H1 (cell line): ENCODE results near the gene PAQR9. TPM values are rescaled to one million over a fixed set of nuclear protein-coding genes. Genes with fewer than 3 reads are reported as not detected.
"Not testable (repeated sequence)": the region's sequence is repeated elsewhere in the genome, so short reads cannot be mapped to it uniquely, and the experiment has no call there.

Source experiments
- CTCF ChIA-PET: fragments of 300-600 bp; sonication (Branson Sonifier 250); formaldehyde crosslinking; loops from one replicate; lab custom pipeline; 2021; ENCODE audit not compliant: partially characterized antibody; lab: Charles Lee
- POLR2A ChIA-PET: fragments of 300-600 bp; sonication (Branson Sonifier 250); formaldehyde crosslinking; loops from one replicate; lab custom pipeline; 2021; ENCODE audit warnings: inconsistent platforms; ENCODE audit not compliant: partially characterized antibody; lab: Charles Lee
- DNase-seq, 2 experiments: peaks; one replicate each; pipeline versions ENCODE4 v3.0.0 to v3.0.0-alpha.2; 2010 to 2022; ENCODE audit warnings: low spot score in 2 of 2, low read depth in 1 of 2, mixed read lengths in 1 of 2
- FAIRE-seq: peaks from 2 replicates; lab custom pipeline; 2011; peaks lifted over from hg19 to GRCh38; lab: Jason Lieb, UNC
- H2AFZ ChIP-seq: 2 replicates; pipeline ENCODE4 v1.8.1; 2012; ENCODE audit warnings: low read length, inconsistent platforms
- H2AK5ac ChIP-seq: 2 replicates; pipeline ENCODE4 v1.6.1; 2013; ENCODE audit warnings: low read depth, low read length
- H2BK120ac ChIP-seq: replicated peaks from 2 replicates; pipeline ENCODE3; 2013; ENCODE audit warnings: low read depth, low read length, inconsistent platforms
- H2BK12ac ChIP-seq: 2 replicates; pipeline ENCODE4 v1.6.1; 2013; ENCODE audit warnings: low read depth, low read length
- H2BK15ac ChIP-seq: 2 replicates; pipeline ENCODE4 v1.6.1; 2013; ENCODE audit warnings: low read length
- H2BK20ac ChIP-seq: 2 replicates; pipeline ENCODE4 v1.6.1; 2013; ENCODE audit warnings: low read length
- H2BK5ac ChIP-seq: 2 replicates; pipeline ENCODE4 v1.6.1; 2013; ENCODE audit warnings: low read depth, low read length
- H3K14ac ChIP-seq: 2 replicates; pipeline ENCODE4 v1.6.1; 2013; ENCODE audit warnings: inconsistent platforms; ENCODE audit not compliant: insufficient read length
- H3K18ac ChIP-seq: 2 replicates; pipeline ENCODE4 v1.6.1; 2013; ENCODE audit warnings: low read length; ENCODE audit errors: extremely low read depth
- H3K23ac ChIP-seq: 2 replicates; pipeline ENCODE4 v1.6.1; 2013; ENCODE audit warnings: inconsistent platforms; ENCODE audit not compliant: insufficient read length
- H3K23me2 ChIP-seq: 2 replicates; pipeline ENCODE4 v1.6.1; 2013; ENCODE audit warnings: low read depth, low read length
- H3K27ac ChIP-seq: 2 replicates; pipeline ENCODE4 v1.6.1; 2011; ENCODE audit warnings: low read depth, low read length, inconsistent platforms
- H3K27me3 ChIP-seq, 4 experiments: replicated peaks in 1 of 4; 1 replicate in 1 of 4; 2 replicates in 3 of 4; pipeline versions ENCODE4 v1.6.1 to v1.8.1; 2011 to 2013; ENCODE audit warnings: low read length in 3 of 4, mild to moderate bottlenecking in 3 of 4, inconsistent platforms in 2 of 4, mixed read lengths in 2 of 4, moderate library complexity in 1 of 4; ENCODE audit not compliant: control insufficient read depth in 3 of 4, insufficient read depth in 3 of 4; ENCODE audit errors: extremely low read depth in 1 of 4
- H3K36me3 ChIP-seq, 4 experiments: 2 replicates each; pipeline versions ENCODE4 v1.6.1 to v1.8.1; 2011 to 2013; ENCODE audit warnings: mild to moderate bottlenecking in 4 of 4, low read length in 3 of 4, moderate library complexity in 2 of 4, control low read depth in 1 of 4, inconsistent platforms in 1 of 4; ENCODE audit not compliant: insufficient read depth in 4 of 4, control insufficient read depth in 2 of 4
- H3K4ac ChIP-seq: replicated peaks from 2 replicates; pipeline ENCODE3; 2013; ENCODE audit warnings: low read length, low read depth, mixed read lengths, inconsistent platforms; ENCODE audit not compliant: insufficient read length
- H3K4me1 ChIP-seq, 4 experiments: replicated peaks in 1 of 4; 1 replicate in 1 of 4; 2 replicates in 3 of 4; pipeline versions ENCODE4 v1.6.1 to v1.8.1; 2011 to 2013; ENCODE audit warnings: low read length in 3 of 4, inconsistent platforms in 2 of 4, mixed read lengths in 1 of 4; ENCODE audit not compliant: insufficient read depth in 4 of 4, control insufficient read depth in 3 of 4
- H3K4me2 ChIP-seq, 2 experiments: 2 replicates each; pipeline versions ENCODE4 v1.6.1 to v1.8.1; 2011 to 2013; ENCODE audit warnings: low read depth in 2 of 2, low read length in 2 of 2, control low read depth in 1 of 2, inconsistent platforms in 1 of 2, mild to moderate bottlenecking in 1 of 2; ENCODE audit not compliant: insufficient read depth in 1 of 2
- H3K4me3 ChIP-seq, 4 experiments: fragments of 200-600, 300-600 bp in 1 of 4; sonication (generic), shearing (Covaris generic), sonication (Bioruptor Twin) in 1 of 4; 2 replicates each; pipeline versions ENCODE4 v1.5.1 to v1.8.1; 2011 to 2016; ENCODE audit warnings: low read length in 4 of 4, low read depth in 3 of 4, control low read depth in 2 of 4, inconsistent platforms in 2 of 4, mild to moderate bottlenecking in 2 of 4, mixed read lengths in 1 of 4, moderate library complexity in 1 of 4; ENCODE audit not compliant: insufficient read depth in 2 of 4; ENCODE audit errors: extremely low read depth in 1 of 4
- H3K56ac ChIP-seq: replicated peaks from 2 replicates; pipeline ENCODE3; 2013; ENCODE audit warnings: low read depth, mild to moderate bottlenecking, mixed read lengths, low read length, inconsistent platforms; ENCODE audit not compliant: insufficient read length
- H3K79me1 ChIP-seq: 2 replicates; pipeline ENCODE4 v1.6.1; 2013; ENCODE audit warnings: low read depth, low read length, control low read depth
- H3K79me2 ChIP-seq, 2 experiments: 2 replicates each; pipeline versions ENCODE4 v1.6.1 to v1.8.1; 2012 to 2013; ENCODE audit warnings: low read length in 2 of 2, mild to moderate bottlenecking in 2 of 2, inconsistent platforms in 1 of 2; ENCODE audit not compliant: insufficient read depth in 2 of 2, control insufficient read depth in 1 of 2
- H3K9ac ChIP-seq, 4 experiments: replicated peaks in 1 of 4; 1 replicate in 1 of 4; 2 replicates in 3 of 4; pipeline versions ENCODE4 v1.6.1 to v1.8.1; 2011 to 2013; ENCODE audit warnings: low read depth in 3 of 4, low read length in 3 of 4, control low read depth in 2 of 4, mild to moderate bottlenecking in 2 of 4, moderate library complexity in 2 of 4, inconsistent platforms in 1 of 4; ENCODE audit errors: extremely low read depth in 1 of 4
- H3K9me3 ChIP-seq, 2 experiments: 2 replicates each; pipeline versions ENCODE4 v1.6.1 to v1.8.1; 2012 to 2013; ENCODE audit warnings: mild to moderate bottlenecking in 2 of 2, moderate library complexity in 2 of 2, control low read depth in 1 of 2, inconsistent platforms in 1 of 2, low read depth in 1 of 2, low read length in 1 of 2, mixed read lengths in 1 of 2; ENCODE audit not compliant: insufficient read depth in 2 of 2
- H4K20me1 ChIP-seq, 2 experiments: replicated peaks in 1 of 2; 2 replicates each; pipeline versions ENCODE3 to v1.8.1; 2011 to 2013; ENCODE audit warnings: inconsistent platforms in 2 of 2, low read length in 2 of 2, mild to moderate bottlenecking in 1 of 2; ENCODE audit not compliant: insufficient read depth in 2 of 2, control insufficient read depth in 1 of 2
- H4K5ac ChIP-seq: 2 replicates; pipeline ENCODE4 v1.6.1; 2013; ENCODE audit warnings: low read length, low read depth, mixed read lengths, inconsistent platforms; ENCODE audit not compliant: insufficient read length
- H4K8ac ChIP-seq: 2 replicates; pipeline ENCODE4 v1.8.0; 2013; ENCODE audit warnings: mild to moderate bottlenecking, moderate library complexity, low read length, inconsistent platforms; ENCODE audit not compliant: insufficient read depth; ENCODE audit errors: extremely low read depth
- H4K91ac ChIP-seq: replicated peaks from 2 replicates; pipeline ENCODE3; 2013; ENCODE audit warnings: low read length, mixed read lengths, inconsistent platforms; ENCODE audit not compliant: insufficient read length
- WGBS, 2 experiments: shearing (Covaris generic) in 1 of 2; methylation state at CpG; one replicate each; pipeline versions ENCODE4 v1.1.6 to v1.1.7; 2013 to 2015; ENCODE audit warnings: low lambda C conversion rate in 2 of 2, mixed read lengths in 2 of 2, inconsistent platforms in 1 of 2, low coverage in 1 of 2, missing lambda C conversion rate in 1 of 2; ENCODE audit not compliant: insufficient replicate concordance in 2 of 2, insufficient coverage in 1 of 2, insufficient read length in 1 of 2; ENCODE audit errors: extremely low coverage in 1 of 2, missing lambda C conversion rate in 1 of 2; 5-methylcytosine and 5-hydroxymethylcytosine counted together
- polyA plus RNA-seq, 7 experiments: library from polyadenylated mRNA; depleted of rRNA in 3 of 7; stranded (reverse) in 5 of 7; unstranded in 2 of 7; fragments of >200 nt in 5 of 7; fragments of 200-250 nt in 2 of 7; gene quantifications; 1 replicate in 5 of 7; 2 replicates in 1 of 7; 4 replicates in 1 of 7; pipeline versions ENCODE4 v1.2.1 to v1.2.3, GENCODE V29; 2011 to 2013; ENCODE audit warnings: missing spikeins in 2 of 7, mixed read lengths in 2 of 7
- total RNA-seq: library from RNA; stranded (reverse); fragmentation: NEBNext Ultra II Directional; extraction: Animal tissue kit (Norgen Biotek cat#: 25700); gene quantifications from 2 replicates; pipeline ENCODE4 v1.2.1, GENCODE V29; 2021

The PAQR9 gene
- total and polyA plus RNA-seq, 2 of the 8 experiments (the other 6 are each of a cell fraction or from before 2014, with no cell fraction given) = 2.6 to 5.2 TPM

- POLR2A ChIA-PET = interaction anchor here (3.4 kb wide), 1 partner anchor 13 kb away, joined by 13 read pairs; the partner anchor contains the start of gene U2SURP
- not testable (repeated sequence) for H3K9ac ChIP-seq, H3K23ac ChIP-seq, H3K27ac ChIP-seq, H2BK12ac ChIP-seq, FAIRE-seq, H3K79me2 ChIP-seq, H4K20me1 ChIP-seq, H3K18ac ChIP-seq, H2AFZ ChIP-seq, H2AK5ac ChIP-seq, DNase-seq, H3K9me3 ChIP-seq, H3K14ac ChIP-seq, H4K8ac ChIP-seq, H2BK120ac ChIP-seq, H2BK5ac ChIP-seq, H4K5ac ChIP-seq, H3K4ac ChIP-seq, H2BK20ac ChIP-seq, H3K36me3 ChIP-seq, H3K4me1 ChIP-seq, H3K4me2 ChIP-seq, H3K79me1 ChIP-seq, H3K23me2 ChIP-seq, H3K56ac ChIP-seq, H3K27me3 ChIP-seq, H2BK15ac ChIP-seq, H4K91ac ChIP-seq, H3K4me3 ChIP-seq
- CTCF ChIA-PET = interaction anchor here (3.3 kb wide), 1 partner anchor 57 kb away, joined by 12 read pairs; no protein-coding TSS in a partner anchor
- WGBS, 2 experiments = no CpG with 5 or more reads among the region's 3 CpGs
These were observed 25.4 kb upstream of the PAQR9 start for GRCh38 chr3:142988826-142989225.

DNA sequence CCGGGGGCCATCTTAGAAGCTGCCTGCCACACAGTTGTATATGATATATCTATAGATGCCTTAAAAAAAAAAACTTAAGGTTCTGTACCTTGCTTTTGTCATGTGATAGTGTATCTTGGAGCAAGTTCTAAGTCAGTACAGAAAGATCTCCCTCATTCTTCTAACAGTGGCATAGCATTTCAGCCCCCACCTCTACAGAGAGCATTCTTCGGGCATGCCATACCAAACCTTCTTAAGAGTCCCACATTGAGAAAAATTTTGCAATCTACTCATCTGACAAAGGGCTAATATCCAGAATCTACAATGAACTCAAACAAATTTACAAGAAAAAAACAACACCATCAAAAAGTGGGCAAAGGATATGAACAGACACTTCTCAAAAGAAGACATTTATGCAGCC, 24.7 kb upstream of the PAQR9 start:
- H3K27me3 ChIP-seq, H3K36me3 ChIP-seq, H4K5ac ChIP-seq, H3K4ac ChIP-seq, H3K18ac ChIP-seq, DNase-seq, H3K79me1 ChIP-seq, H2BK120ac ChIP-seq, H2AK5ac ChIP-seq, H4K8ac ChIP-seq, H2BK15ac ChIP-seq, H2AFZ ChIP-seq, H3K4me2 ChIP-seq, H2BK12ac ChIP-seq, H3K9ac ChIP-seq, H3K79me2 ChIP-seq, H3K14ac ChIP-seq, H3K23me2 ChIP-seq, H2BK20ac ChIP-seq, H3K4me1 ChIP-seq, H3K56ac ChIP-seq, H4K20me1 ChIP-seq, H3K27ac ChIP-seq, H3K23ac ChIP-seq, FAIRE-seq, H2BK5ac ChIP-seq, H3K9me3 ChIP-seq, H3K4me3 ChIP-seq, H4K91ac ChIP-seq, POLR2A ChIA-PET: not testable (repeated sequence)
- 90% methylated on average over 2 of the region's 2 CpGs; no CpG with 5 or more reads in 1 of the 2 experiments for whole genome bisulfite sequencing, 2 experiments
- CTCF ChIA-PET = interaction anchor here (0.7 to 2.6 kb wide), 11 partner anchors 14 to 252 kb away, joined by 3 to 32 read pairs (median 5); no protein-coding TSS in a partner anchor
